GM21576 (cell line): Measurements from ENCODE around the gene NFIX.
A peak's percentile ranks its signal among the peaks of the same experiment; 100 is the strongest.
"Not testable (repeated sequence)": the region's sequence is repeated elsewhere in the genome, so short reads cannot be mapped to it uniquely, and the experiment has no call there.

Experiments
- ATAC-seq: cut with Tn5 transposase; IDR thresholded peaks from one replicate; pipeline ENCODE4 v1.9.1; 2021; ENCODE audit warnings: mild to moderate bottlenecking, moderate library complexity; ENCODE audit not compliant: unreplicated experiment

NFIX gene

GRCh38 chr19:12957389-12957952 is 37.8 kb upstream of the NFIX start:
- ATAC-seq: not testable (repeated sequence)

- ATAC-seq: no peak
Measured at GRCh38 chr19:12959481-12959880, 35.8 kb upstream of the NFIX start.

- ATAC-seq: peak; percentile 55
Measured at GRCh38 chr19:12965017-12965811, 30.1 kb upstream of the NFIX start.

- ATAC-seq: no peak
Measured at GRCh38 chr19:12965812-12966135, 29.5 kb upstream of the NFIX start.

GRCh38 chr19:12967907-12968306 is 27.4 kb upstream of the NFIX start:
- ATAC-seq: no peak

- no peak for ATAC-seq
Measured at GRCh38 chr19:12969292-12969988, 25.8 kb upstream of the NFIX start, which contains the start of gene DAND5. TSS of gene DAND5 (plus strand) at chr19:12969576. CDS start at chr19:12969661, 85 bp downstream.

- no peak for ATAC-seq
Measured at GRCh38 chr19:12970070-12970820, 25.0 kb upstream of the NFIX start.

- no peak for ATAC-seq
Measured at GRCh38 chr19:12973236-12973635, 22.0 kb upstream of the NFIX start.

GRCh38 chr19:12974301-12975220 is 20.7 kb upstream of the NFIX start:
- ATAC-seq: no peak

- ATAC-seq: no peak
Measured at GRCh38 chr19:12975221-12975741, 20.0 kb upstream of the NFIX start.

- ATAC-seq: not testable (repeated sequence)
Measured at GRCh38 chr19:12976109-12976508, 19.2 kb upstream of the NFIX start.

- ATAC-seq: no peak
Measured at GRCh38 chr19:12979974-12980373, 15.3 kb upstream of the NFIX start.

GRCh38 chr19:12982648-12983047 is 12.6 kb upstream of the NFIX start:
- ATAC-seq: no peak

GRCh38 chr19:12983091-12983490 is 12.2 kb upstream of the NFIX start:
- ATAC-seq: no peak

GRCh38 chr19:12983542-12984142 is 11.6 kb upstream of the NFIX start:
- ATAC-seq: no peak

GRCh38 chr19:12984143-12984627 is 11.1 kb upstream of the NFIX start:
- no peak for ATAC-seq

- no peak for ATAC-seq
Measured at GRCh38 chr19:12984683-12985048, 10.6 kb upstream of the NFIX start.

GRCh38 chr19:12985049-12985776 is 10.1 kb upstream of the NFIX start:
- ATAC-seq: no peak

- ATAC-seq: no peak
Measured at GRCh38 chr19:12986726-12987125, 8.5 kb upstream of the NFIX start.
